Measurements from ENCODE around the gene SELENOK. TPM values are rescaled to one million over a fixed set of nuclear protein-coding genes. Genes with fewer than 3 reads are reported as not detected.

SELENOK gene
- total and polyA plus RNA-seq, 2 of the 13 experiments (the other 11 are each of a cell fraction or from before 2014, with no cell fraction given) = 67.0 to 81.0 TPM

GRCh38 chr3:53845103-53845880 lies 46.4 kb downstream of the SELENOK start (continued):
- TF ChIP-seq ZNF362 (CRISPR knock-in tag; IDR thresholded peaks at IDR 0.05; ENCODE audit: borderline replicate concordance) (no peak), ZBTB10 (CRISPR knock-in tag; IDR thresholded peaks at IDR 0.05; ENCODE audit: borderline replicate concordance) (no peak), MIER2 (CRISPR knock-in tag; IDR thresholded peaks at IDR 0.05) (no peak), ZNF891 (CRISPR knock-in tag; IDR thresholded peaks at IDR 0.05) (no peak; the same call in 1 of the 2 replicates), GATAD1 (CRISPR knock-in tag; IDR thresholded peaks at IDR 0.05) (peak; percentile 12; the same call in 1 of the 2 replicates), ZBTB21 (CRISPR knock-in tag; IDR thresholded peaks at IDR 0.05) (no peak), ZNF143 (CRISPR knock-in tag; IDR thresholded peaks at IDR 0.05) (no peak), CHD2 (IDR thresholded peaks at IDR 0.05; ENCODE audit: low read depth, low read length) (no peak), THAP9 (CRISPR knock-in tag; IDR thresholded peaks at IDR 0.05; ENCODE audit: borderline replicate concordance) (no peak), KLF16 (CRISPR knock-in tag; IDR thresholded peaks at IDR 0.05) (no peak), ZNF746 (CRISPR knock-in tag; IDR thresholded peaks at IDR 0.05) (no peak), ZFP36 (IDR thresholded peaks at IDR 0.05; ENCODE audit: borderline replicate concordance, low read depth, low read length, partially characterized antibody) (no peak), ZNF713 (CRISPR knock-in tag; IDR thresholded peaks at IDR 0.05) (no peak), SAFB2 (CRISPR knock-in tag; IDR thresholded peaks at IDR 0.05; ENCODE audit: borderline replicate concordance, low read depth) (peak; percentile 50; the same call in 1 of the 2 replicates), ARNT2 (CRISPR knock-in tag; IDR thresholded peaks at IDR 0.05; ENCODE audit: low read depth) (0 out of 2 replicates have a peak, but pooled peaks have one; percentile 41), ZGPAT (CRISPR knock-in tag; IDR thresholded peaks at IDR 0.05) (peak; percentile 35; the same call in 1 of the 2 replicates), ZNF564 (CRISPR knock-in tag; IDR thresholded peaks at IDR 0.05) (no peak; the same call in 1 of the 2 replicates), ZNF333 (CRISPR knock-in tag; IDR thresholded peaks at IDR 0.05; ENCODE audit: borderline replicate concordance) (no peak), MED8 (CRISPR knock-in tag; IDR thresholded peaks at IDR 0.05; ENCODE audit: insufficient replicate concordance) (no peak), SMAD1 (CRISPR knock-in tag; IDR thresholded peaks at IDR 0.05; ENCODE audit: borderline replicate concordance, low read depth) (no peak)
